D721Med (cell line): ENCODE results near the gene NUP54.
A peak's percentile ranks its signal among the peaks of the same experiment; 100 is the strongest.

Experiments
- DNase-seq: peaks from one replicate; pipeline ENCODE4 v3.0.0; 2011; ENCODE audit warnings: low spot score; ENCODE audit not compliant: insufficient read length
- FAIRE-seq: peaks from 2 replicates; lab custom pipeline; 2011; peaks lifted over from hg19 to GRCh38; lab: Jason Lieb, UNC
- CTCF ChIP-seq: IDR thresholded peaks from 2 replicates; pipeline ENCODE4 v1.5.1; 2012; ENCODE audit warnings: mild to moderate bottlenecking, control low read depth; ENCODE audit not compliant: insufficient read depth; ENCODE audit errors: missing control alignments

Gene NUP54

GRCh38 chr4:76153356-76153755, 5.2 kb upstream of the NUP54 start:
- DNase-seq (no peak), FAIRE-seq (peak; percentile 51)
- no peak for TF ChIP-seq CTCF

DNA sequence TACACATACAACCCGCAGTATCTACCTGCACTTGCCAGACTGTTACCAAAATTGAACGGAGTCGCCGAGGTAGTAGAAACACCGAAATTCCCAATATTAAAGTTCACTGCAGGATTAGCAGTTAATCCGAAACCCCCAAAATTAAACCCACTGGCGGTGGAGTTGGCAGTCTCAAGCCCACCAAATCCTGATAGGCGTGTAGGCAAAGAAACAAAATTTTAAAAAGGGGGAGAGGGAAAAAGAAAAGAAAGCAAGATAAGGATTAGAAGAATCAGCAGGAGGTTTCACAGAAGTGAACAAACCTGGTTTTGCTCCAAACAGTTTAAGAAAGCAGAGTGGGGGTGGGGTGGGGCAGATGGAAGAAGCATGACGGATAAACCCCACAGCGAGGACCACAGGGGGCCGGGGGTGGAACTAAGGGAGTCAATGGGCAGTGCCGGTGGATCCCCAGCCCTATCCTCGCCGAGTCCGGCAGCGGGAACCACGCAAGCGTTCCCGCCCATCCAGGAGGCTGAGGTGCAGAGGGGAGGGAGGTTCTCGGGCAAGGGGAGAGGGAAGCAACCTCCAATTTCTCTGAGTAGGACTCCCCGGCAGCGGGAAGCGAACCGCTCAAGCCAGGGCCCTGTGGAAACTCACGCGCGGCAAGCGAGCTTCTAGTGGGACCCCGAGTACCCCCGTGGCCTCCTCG, 599 bp downstream of the NUP54 start:
- TF ChIP-seq CTCF: no peak
- FAIRE-seq (no peak), DNase-seq (peak; percentile 47)

DNA sequence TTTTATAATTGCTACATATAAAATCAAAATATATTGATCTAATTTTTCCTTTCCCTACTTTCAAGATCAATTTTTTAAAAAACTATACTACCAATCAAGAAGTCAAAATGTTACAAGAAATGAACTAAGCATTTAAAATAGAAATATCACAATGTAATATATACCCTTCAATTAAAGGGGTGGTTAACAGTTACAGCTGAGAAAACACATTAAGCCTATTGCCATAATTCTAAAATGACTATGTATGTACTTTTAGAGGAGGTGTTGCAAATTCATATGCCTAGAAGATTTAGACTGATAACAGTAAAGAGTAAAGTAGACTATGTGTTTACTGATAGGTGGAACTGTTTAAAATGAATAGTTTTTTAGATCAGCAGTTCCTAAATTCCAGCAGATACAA, 3.7 kb downstream of the NUP54 start:
- DNase-seq (no peak), FAIRE-seq (peak; percentile 35)
- no peak for TF ChIP-seq CTCF

DNA sequence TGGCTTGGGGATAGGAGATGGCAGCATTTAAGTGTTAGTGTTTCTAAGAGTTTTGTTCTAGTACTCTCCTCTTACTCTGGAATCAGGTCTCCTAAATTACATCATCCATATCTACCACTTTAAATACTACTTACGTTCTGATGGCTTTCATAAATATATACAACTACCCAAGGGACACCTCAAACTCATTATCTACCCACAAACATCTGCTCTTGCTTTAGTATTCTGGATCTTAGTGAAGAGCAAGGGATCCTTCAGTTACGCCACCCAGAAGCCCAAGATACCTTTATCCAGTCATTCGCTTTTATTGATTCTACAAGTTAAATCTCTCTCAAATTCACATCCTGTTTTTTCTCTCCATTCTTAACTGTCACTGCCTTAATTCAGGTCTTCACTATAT, 7.0 kb downstream of the NUP54 start:
- DNase-seq (no peak), FAIRE-seq (no peak)
- no peak for TF ChIP-seq CTCF

- no peak for FAIRE-seq
- no peak for DNase-seq
Observed at GRCh38 chr4:76127754-76128153, 20.4 kb downstream of the NUP54 start.

DNA sequence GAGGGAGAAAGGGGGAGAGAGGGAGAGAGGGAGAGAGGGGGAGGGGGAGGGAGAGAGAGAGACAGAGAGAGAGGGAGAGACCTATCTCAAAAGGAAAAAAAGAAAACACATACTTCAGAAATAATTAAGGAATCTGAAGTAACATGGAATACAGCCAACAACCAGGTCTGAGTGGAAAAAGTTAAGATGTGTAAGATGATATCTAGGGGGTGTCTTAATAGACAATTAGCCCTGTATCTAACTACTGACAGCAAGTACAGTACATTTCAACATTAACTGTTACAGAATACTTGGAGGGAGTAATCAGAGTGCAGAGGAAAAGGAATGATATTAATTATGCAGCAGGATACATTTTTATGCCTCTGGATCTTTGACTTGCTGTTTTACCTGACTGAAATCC, 22.4 kb downstream of the NUP54 start:
- TF ChIP-seq CTCF: no peak
- DNase-seq: no peak
- no peak for FAIRE-seq

More at GRCh38 chr4:76127754-76128153, 20.4 kb downstream of the NUP54 start:
- TF ChIP-seq CTCF: no peak

GRCh38 chr4:76120199-76120598, 28.0 kb downstream of the NUP54 start:
- DNase-seq: no peak
- FAIRE-seq: no peak
- no peak for TF ChIP-seq CTCF
